ENCODE data around the gene TMEM131L.

Gene TMEM131L

DNA sequence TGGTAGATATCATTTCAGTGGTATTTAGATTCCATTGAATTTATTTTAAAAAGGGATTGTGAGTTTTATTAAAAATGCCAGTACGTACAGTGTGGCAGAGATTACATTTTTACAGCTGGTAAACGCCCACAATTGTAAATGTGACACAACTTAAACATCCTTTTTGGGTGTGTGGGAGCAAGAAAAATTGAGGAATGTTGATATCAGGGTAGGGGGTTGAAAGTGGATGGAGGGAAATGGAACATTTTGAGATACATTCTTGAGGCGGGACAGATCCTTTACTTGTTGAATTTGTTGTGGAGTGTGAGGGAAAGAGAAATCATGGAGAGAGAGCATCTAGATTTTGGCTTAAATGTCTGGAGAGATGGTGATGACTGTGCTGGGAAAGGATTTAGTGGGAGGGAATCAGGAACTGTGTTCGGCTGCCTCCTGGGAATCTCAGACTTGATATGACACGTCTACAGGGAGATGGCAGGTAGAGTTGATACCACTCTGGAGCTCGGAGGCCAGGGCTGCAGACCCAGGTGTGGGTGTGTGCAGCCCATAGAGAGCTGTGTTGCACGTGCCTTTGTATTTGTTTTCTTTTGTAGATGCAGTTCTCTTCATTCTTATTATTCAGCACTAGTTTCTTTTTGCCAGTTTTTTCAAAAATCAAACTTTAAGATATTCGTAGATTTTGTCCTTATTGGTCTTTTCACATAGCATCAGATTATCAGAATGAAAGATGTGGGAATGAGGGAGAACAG lies 10.8 kb downstream of the TMEM131L start:
- no peak for DNase-seq

GRCh38 chr4:153479101-153479500 lies 12.9 kb downstream of the TMEM131L start:
- DNase-seq = no peak

DNA sequence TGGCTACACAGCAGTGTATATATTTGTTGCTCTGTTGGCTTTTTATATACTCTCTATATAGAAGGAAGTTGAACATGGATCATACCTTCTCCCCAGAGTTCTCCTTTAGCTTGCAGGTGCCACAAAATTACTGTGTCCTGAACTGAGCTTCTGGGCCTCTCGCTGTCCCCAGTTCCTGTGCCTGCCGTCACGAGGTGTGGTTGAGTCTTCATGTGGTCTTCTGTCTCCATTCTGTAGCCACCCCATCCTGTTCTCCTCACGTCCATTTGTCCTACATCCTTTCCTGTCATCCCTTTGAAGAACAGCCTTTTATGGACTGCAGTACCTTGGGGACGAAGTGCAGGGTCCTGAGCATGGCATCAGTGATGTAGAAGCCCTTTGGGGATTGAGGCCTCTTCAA lies 14.5 kb downstream of the TMEM131L start:
- DNase-seq = no peak

- no peak for DNase-seq
Observed at GRCh38 chr4:153481478-153481877, 15.3 kb downstream of the TMEM131L start.

DNA sequence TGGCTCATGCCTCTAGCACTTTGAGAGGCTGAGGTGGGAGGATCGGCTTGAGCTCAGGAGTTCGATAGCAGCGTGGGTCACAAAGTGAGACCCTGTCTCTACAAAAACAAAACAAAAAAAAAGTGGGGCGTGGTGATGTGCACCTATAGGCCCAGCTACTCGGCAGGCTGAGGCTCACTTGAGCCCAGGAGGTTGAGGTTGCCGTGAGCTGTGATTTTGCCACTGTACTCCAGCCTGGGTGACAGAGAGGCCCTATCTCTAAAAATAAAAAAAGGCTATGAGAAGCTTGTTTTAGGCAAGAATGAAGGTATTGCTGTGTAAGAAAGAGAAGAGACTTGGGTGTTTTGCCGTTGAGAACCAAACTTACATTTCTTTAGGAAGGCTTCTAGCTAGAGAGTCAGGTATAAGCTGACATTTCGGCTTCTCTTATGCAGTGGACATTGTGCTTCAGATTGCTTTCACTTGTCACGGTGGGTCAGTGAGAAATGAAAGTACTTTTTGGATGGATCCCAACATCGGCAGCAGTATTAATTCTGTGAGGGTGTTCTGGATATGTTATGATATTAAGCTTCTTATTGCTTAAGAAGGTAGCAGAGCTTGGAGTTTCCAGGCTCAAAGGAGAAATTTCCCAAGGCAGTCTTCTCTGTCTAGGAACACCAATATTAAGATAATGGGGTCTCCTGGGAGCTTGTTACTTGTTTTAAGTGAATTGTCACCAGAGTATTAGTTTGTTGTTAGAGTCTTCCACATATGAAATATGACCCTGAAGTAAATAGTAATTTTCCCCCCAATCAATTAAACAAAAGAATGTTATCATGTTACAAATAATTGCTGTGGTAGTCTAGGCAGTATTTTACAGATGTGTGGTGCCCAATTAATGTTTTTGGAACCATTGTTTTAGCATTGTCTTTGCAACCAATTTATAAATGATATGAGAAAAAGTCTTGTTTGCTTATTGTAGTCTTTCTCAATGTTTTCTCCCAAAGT lies 17.6 kb downstream of the TMEM131L start:
- DNase-seq = no peak

- DNase-seq = no peak
Observed at GRCh38 chr4:153485359-153485758, 19.2 kb downstream of the TMEM131L start.

GRCh38 chr4:153485860-153486259 lies 19.7 kb downstream of the TMEM131L start:
- no peak for DNase-seq

DNA sequence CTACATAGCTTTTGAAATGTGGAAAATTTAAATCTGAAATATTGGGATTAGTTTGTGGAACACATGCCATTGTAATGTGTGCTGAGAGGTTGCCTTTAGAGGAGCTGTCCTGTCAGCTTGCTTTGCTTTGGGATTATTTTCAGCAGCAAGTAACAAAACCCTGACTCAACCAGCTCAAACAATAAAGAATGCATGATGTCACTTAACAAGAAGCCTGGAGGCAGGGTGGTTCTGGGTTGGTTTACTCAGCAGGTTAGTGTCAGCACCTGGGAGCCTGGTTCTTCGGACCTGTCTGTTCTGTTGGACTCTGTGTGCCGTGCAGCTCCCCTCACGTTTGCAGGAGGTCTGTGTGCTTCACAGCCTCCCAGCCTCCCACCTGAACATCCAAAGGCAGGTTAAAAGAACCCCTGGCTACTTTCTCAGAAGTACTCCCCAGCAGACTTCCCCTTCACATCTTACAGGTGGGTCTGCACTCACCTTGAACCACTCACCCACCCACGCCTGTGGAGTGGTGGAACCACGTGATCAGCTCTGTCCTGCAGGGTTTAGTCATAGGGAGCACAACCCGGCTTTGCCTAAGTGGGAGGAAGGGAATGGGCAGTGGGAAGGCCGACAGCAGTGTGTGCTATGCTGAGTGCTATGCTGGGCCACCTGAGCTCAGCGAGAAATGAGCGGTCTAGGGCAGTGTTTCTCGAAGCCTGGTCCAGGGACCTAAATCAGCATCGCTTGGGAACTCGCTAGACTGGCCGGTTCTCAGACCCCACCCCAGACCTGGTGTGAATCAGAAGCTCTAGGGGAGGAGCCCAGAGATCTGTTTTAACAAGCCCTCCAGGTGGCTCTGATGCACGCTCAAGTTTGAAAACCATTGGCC lies 20.4 kb downstream of the TMEM131L start:
- no peak for DNase-seq

DNA sequence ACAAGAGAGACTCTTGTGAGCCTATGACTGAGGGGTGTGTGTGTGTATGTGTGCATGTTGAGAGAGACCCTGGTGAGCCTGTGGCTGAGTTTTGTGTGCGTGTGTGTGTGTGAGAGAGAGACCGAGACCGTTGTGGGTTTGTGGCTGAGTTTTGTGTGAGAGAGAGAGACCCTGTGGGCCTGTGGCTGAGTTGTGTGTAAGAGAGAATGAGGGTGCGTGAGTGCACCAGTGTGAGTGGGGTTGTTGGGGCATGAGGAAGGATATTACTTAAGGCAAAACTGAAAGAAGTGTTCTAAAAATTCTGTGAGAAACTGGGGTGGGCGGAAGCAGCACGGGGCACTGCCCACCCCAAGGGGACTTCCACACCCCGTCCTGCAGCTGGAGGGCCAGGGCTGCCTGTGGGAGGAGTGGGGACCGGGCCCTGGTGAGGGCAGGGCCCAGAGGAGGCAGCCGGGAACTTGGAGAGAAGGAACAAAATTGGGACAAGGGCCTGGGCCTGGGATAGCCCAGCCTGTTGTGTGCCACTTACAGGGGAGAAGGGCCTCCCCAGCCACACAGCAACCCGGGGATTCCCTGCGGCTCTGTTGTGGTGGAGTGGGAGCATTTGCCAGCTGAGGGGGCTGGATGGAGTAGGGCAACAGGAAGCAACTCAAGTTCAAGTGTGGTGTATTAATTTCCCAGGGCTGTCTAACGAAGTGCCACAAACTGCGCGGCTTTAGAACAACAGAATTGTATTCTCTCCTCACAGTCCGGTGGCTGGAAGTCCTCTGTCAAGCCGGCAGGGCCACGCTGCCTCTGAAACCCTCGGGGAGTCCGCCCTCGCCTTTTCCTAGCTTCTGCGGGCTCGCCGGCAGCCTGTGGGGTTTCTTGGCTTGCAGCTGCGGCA lies 22.1 kb downstream of the TMEM131L start:
- no peak for DNase-seq

DNA sequence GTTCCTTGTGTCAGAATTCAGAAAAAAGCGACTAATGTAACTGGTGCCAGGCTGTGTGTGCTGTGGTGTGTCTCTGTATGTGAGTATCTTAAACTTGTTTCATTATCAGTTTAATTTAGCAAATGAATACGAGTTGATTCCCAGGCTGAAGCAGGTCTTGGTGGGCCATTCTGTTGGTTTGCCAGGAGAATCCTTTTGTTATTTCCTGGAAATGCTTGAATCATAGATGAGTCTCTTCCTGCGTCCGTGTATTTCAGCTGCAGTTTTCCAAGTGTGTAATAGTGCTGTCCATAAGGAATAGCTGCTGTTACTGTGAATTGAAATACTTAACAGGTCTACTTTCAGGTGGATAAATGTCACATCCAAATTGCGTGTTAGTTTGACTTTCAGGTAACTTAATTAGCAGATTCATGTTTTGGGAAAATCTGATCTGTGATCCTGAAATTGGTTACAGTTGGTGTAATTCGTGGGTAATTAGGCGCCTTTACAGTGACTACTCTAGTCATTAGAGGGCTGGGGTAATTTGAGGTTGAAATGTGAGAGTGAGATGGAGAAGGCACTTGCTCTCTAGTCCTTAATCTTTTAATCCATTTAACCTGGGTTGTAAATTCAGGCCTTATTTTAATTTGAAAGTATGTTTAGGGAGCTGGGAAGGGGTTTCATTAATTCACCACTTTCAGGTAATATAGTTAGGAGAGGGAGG lies 23.8 kb downstream of the TMEM131L start:
- no peak for DNase-seq

DNA sequence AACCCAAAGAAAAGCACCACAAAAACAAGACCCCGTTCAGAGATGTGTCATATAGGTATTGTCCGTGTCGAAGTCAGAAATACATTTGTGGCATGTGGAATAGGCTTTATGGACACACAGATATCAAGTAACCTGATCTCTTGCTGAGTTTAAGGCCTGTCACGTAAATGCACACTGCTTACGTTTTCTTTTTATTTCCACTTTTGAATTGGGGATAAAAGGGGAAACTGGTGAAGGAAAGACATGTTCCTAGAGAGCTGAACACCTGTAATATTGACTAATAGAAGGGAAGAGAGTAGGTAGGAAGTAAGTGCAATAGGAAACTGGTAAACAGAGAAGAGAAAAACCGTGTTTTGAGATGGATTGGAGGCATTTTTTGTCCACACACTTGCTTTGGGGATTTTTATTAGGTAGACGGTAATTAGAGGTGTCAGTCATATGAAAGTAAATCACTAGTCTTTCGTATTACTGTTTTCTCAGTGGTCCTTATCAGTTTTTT lies 24.9 kb downstream of the TMEM131L start:
- no peak for DNase-seq

- no peak for DNase-seq
Observed at GRCh38 chr4:153494562-153494961, 28.4 kb downstream of the TMEM131L start.

DNA sequence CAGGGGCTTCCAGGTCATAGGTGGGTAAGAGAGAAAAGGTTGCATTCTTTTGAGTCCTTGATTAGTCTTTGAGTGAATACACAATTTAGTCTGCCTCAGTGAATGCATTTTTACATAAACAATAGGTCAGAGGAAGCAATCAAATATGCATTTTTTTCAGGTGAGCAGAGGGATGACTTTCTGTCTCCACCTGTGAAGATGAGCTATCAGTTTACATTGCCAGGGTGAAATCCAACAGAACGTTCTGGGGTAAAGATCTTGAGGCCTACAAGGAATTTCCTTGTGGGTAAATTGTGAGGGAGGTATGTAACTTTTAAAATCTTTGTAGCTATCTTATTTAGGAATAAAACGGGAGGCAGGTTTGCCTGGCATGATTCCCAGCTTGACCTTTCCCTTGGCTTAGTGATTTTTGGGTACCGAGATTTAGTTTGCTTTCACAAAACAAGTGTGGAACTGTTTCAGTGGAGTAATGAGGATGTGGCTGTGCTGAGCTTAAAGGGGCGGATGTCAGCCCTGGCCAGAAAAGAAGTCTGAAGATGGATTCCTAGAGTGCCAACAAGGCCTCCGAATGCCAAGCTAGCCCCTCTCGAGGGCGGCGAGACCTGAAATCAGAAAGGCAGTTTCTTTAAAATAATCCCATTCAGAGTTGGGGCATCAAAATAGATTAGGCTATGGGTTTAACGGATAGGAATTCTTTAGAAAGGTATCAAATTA lies 29.5 kb downstream of the TMEM131L start:
- DNase-seq = no peak

DNA sequence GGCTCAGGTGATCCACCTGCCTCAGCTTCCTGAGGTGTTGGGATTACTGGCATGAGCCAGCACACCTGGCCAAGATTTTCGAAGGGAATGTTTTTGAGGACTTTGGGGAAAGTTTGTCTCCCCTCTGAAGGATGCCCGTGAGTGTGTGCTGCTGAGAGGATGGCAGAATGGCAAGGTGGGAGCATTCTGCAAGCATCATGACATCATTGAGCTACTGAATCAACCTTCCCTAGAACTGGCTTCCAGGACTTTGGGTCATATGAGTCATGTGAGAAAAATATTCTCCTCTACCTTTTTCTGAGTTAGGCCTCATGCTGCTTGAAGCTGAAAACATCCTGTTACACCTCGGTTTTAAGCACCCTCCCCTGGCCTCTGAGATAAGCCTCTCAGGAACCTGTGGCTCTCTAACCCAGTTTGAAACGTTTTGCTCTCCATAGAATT lies 31.0 kb downstream of the TMEM131L start:
- DNase-seq = no peak

GRCh38 chr4:153497988-153498967 lies 32.1 kb downstream of the TMEM131L start:
- DNase-seq = no peak

DNA sequence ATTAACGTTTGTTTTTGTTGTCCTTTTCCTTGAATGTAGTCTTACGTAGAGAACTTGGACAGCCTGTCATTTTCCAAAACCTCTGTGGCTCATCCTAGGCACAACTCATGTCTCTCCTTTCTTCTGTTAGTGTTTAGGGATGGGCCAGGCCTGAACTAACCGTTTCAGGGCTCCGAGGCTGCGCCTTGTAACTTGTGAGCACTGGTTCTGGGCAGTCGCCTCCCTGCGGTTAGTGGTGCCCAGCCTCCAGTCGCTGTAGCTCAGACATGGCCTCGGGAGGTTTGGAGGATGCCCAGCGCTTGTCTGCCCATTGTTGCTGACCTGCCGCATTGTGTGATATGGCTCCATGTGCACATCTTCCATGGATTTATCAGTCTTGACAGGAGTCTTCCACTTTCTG lies 32.8 kb downstream of the TMEM131L start:
- DNase-seq = no peak

- DNase-seq = no peak
Observed at GRCh38 chr4:153501578-153501977, 35.4 kb downstream of the TMEM131L start.

- no peak for DNase-seq
Observed at GRCh38 chr4:153502584-153502983, 36.4 kb downstream of the TMEM131L start.
